ENCODE measurements around the gene AIRE.

- TF ChIP-seq POLR2A (IDR thresholded peaks at IDR 0.05) (no peak), CTCF (IDR thresholded peaks at IDR 0.05) (no peak)
These were observed 35.2 kb downstream of the AIRE start for GRCh38 chr21:44320847-44321246.

Data from uterus (tissue), 2 donors.